HEK293 (cell line): ENCODE results near the gene IQCH.

ENCODE experiments used
- MEIS1 ChIP-seq: sonication (generic); formaldehyde crosslinking; IDR thresholded peaks from 2 replicates; pipeline ENCODE4 v1.8.1; 2022; ENCODE audit warnings: missing genetic modification reagents, mild to moderate bottlenecking, borderline replicate concordance
- YY1 ChIP-seq: fragments of 450-650 bp; formaldehyde crosslinking; IDR thresholded peaks from 2 replicates; pipeline ENCODE4 v1.5.1; 2018; ENCODE audit warnings: missing biosample characterization, missing genetic modification characterization
- ZBTB21 ChIP-seq: fragments of 450-650 bp; formaldehyde crosslinking; IDR thresholded peaks from 2 replicates; pipeline ENCODE4 v1.5.1; 2017; ENCODE audit warnings: missing biosample characterization, missing genetic modification characterization
- ZNF24 ChIP-seq: fragments of 450-650 bp; formaldehyde crosslinking; IDR thresholded peaks from 2 replicates; pipeline ENCODE4 v1.5.1; 2016; ENCODE audit warnings: missing biosample characterization, missing genetic modification characterization
- ZNF266 ChIP-seq: fragments of 450-650 bp; formaldehyde crosslinking; IDR thresholded peaks from 2 replicates; pipeline ENCODE4 v1.5.1; 2016; ENCODE audit warnings: missing biosample characterization, missing genetic modification characterization, low read depth
- ZNF292 ChIP-seq: fragments of 450-650 bp; formaldehyde crosslinking; IDR thresholded peaks from 2 replicates; pipeline ENCODE4 v1.5.1; 2016; ENCODE audit warnings: low read depth, missing biosample characterization, missing genetic modification characterization, borderline replicate concordance
- ZNF623 ChIP-seq: fragments of 450-650 bp; formaldehyde crosslinking; IDR thresholded peaks from 2 replicates; pipeline ENCODE4 v1.5.1; 2016; ENCODE audit warnings: missing biosample characterization, missing genetic modification characterization
- ZNF792 ChIP-seq: fragments of 450-650 bp; formaldehyde crosslinking; IDR thresholded peaks from 2 replicates; pipeline ENCODE4 v1.5.1; 2016; ENCODE audit warnings: missing biosample characterization, missing genetic modification characterization
- TF ChIP-seq, protein P1 (sequence below): fragments of 450-650 bp; formaldehyde crosslinking; IDR thresholded peaks from 2 replicates; pipeline ENCODE4 v1.5.1; 2016; ENCODE audit warnings: missing biosample characterization, missing genetic modification characterization
- TF ChIP-seq, protein P2 (sequence below): fragments of 450-650 bp; formaldehyde crosslinking; IDR thresholded peaks from 2 replicates; pipeline ENCODE4 v1.5.1; 2016; ENCODE audit warnings: missing biosample characterization, missing genetic modification characterization
- TF ChIP-seq, protein P3 (sequence below): fragments of 450-650 bp; formaldehyde crosslinking; IDR thresholded peaks from 2 replicates; pipeline ENCODE4 v1.5.1; 2016; ENCODE audit warnings: missing biosample characterization, missing genetic modification characterization, low read depth
- TF ChIP-seq, protein P4 (sequence below): fragments of 450-650 bp; formaldehyde crosslinking; IDR thresholded peaks from 2 replicates; pipeline ENCODE4 v1.5.1; 2016; ENCODE audit warnings: missing biosample characterization, missing genetic modification characterization
- TF ChIP-seq, protein P5 (sequence below): fragments of 450-650 bp; formaldehyde crosslinking; IDR thresholded peaks from 2 replicates; pipeline ENCODE4 v1.5.1; 2016; ENCODE audit warnings: missing biosample characterization, missing genetic modification characterization

DNA sequence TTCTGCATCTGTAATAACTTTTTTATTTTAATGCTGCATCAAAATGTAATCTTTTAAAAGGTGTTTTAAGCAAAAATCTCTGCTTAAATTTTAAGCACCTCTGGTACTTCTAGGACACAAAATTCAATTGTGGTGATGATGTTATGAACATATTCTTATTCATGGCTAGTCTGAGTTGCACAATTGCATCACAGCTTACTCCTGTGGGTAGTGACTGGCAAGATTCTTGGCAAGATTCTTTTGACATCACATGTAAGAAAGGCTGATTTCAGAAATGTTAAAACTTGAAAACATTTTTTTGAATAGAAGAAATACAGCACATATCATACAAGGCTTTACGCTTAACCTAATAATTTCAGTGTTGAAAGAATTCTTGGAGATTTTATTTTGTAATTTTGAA, 35.7 kb downstream of the IQCH start:
- TF ChIP-seq, protein P1, sequence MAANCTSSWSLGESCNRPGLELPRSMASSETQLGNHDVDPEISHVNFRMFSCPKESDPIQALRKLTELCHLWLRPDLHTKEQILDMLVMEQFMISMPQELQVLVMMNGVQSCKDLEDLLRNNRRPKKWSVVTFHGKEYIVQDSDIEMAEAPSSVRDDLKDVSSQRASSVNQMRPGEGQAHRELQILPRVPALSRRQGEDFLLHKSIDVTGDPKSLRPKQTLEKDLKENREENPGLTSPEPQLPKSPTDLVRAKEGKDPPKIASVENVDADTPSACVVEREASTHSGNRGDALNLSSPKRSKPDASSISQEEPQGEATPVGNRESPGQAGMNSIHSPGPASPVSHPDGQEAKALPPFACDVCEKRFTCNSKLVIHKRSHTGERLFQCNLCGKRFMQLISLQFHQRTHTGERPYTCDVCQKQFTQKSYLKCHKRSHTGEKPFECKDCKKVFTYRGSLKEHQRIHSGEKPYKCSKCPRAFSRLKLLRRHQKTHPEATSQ (tag by site-specific recombination), result no peak
- TF ChIP-seq, protein P2, sequence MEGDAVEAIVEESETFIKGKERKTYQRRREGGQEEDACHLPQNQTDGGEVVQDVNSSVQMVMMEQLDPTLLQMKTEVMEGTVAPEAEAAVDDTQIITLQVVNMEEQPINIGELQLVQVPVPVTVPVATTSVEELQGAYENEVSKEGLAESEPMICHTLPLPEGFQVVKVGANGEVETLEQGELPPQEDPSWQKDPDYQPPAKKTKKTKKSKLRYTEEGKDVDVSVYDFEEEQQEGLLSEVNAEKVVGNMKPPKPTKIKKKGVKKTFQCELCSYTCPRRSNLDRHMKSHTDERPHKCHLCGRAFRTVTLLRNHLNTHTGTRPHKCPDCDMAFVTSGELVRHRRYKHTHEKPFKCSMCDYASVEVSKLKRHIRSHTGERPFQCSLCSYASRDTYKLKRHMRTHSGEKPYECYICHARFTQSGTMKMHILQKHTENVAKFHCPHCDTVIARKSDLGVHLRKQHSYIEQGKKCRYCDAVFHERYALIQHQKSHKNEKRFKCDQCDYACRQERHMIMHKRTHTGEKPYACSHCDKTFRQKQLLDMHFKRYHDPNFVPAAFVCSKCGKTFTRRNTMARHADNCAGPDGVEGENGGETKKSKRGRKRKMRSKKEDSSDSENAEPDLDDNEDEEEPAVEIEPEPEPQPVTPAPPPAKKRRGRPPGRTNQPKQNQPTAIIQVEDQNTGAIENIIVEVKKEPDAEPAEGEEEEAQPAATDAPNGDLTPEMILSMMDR, result no peak
- TF ChIP-seq YY1 (tag by site-specific recombination), result no peak
- TF ChIP-seq ZNF623 (tag by site-specific recombination), result no peak
- TF ChIP-seq, protein P3, sequence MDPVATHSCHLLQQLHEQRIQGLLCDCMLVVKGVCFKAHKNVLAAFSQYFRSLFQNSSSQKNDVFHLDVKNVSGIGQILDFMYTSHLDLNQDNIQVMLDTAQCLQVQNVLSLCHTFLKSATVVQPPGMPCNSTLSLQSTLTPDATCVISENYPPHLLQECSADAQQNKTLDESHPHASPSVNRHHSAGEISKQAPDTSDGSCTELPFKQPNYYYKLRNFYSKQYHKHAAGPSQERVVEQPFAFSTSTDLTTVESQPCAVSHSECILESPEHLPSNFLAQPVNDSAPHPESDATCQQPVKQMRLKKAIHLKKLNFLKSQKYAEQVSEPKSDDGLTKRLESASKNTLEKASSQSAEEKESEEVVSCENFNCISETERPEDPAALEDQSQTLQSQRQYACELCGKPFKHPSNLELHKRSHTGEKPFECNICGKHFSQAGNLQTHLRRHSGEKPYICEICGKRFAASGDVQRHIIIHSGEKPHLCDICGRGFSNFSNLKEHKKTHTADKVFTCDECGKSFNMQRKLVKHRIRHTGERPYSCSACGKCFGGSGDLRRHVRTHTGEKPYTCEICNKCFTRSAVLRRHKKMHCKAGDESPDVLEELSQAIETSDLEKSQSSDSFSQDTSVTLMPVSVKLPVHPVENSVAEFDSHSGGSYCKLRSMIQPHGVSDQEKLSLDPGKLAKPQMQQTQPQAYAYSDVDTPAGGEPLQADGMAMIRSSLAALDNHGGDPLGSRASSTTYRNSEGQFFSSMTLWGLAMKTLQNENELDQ (tag by site-specific recombination), result no peak
- no peak for TF ChIP-seq MEIS1 (CRISPR knock-in tag)
- TF ChIP-seq ZNF792, result no peak
- no peak for TF ChIP-seq ZNF24 (tag by site-specific recombination)
- TF ChIP-seq, protein P4, sequence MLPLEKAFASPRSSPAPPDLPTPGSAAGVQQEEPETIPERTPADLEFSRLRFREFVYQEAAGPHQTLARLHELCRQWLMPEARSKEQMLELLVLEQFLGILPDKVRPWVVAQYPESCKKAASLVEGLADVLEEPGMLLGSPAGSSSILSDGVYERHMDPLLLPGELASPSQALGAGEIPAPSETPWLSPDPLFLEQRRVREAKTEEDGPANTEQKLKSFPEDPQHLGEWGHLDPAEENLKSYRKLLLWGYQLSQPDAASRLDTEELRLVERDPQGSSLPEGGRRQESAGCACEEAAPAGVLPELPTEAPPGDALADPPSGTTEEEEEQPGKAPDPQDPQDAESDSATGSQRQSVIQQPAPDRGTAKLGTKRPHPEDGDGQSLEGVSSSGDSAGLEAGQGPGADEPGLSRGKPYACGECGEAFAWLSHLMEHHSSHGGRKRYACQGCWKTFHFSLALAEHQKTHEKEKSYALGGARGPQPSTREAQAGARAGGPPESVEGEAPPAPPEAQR (tag by site-specific recombination), result no peak
- TF ChIP-seq, protein P5, sequence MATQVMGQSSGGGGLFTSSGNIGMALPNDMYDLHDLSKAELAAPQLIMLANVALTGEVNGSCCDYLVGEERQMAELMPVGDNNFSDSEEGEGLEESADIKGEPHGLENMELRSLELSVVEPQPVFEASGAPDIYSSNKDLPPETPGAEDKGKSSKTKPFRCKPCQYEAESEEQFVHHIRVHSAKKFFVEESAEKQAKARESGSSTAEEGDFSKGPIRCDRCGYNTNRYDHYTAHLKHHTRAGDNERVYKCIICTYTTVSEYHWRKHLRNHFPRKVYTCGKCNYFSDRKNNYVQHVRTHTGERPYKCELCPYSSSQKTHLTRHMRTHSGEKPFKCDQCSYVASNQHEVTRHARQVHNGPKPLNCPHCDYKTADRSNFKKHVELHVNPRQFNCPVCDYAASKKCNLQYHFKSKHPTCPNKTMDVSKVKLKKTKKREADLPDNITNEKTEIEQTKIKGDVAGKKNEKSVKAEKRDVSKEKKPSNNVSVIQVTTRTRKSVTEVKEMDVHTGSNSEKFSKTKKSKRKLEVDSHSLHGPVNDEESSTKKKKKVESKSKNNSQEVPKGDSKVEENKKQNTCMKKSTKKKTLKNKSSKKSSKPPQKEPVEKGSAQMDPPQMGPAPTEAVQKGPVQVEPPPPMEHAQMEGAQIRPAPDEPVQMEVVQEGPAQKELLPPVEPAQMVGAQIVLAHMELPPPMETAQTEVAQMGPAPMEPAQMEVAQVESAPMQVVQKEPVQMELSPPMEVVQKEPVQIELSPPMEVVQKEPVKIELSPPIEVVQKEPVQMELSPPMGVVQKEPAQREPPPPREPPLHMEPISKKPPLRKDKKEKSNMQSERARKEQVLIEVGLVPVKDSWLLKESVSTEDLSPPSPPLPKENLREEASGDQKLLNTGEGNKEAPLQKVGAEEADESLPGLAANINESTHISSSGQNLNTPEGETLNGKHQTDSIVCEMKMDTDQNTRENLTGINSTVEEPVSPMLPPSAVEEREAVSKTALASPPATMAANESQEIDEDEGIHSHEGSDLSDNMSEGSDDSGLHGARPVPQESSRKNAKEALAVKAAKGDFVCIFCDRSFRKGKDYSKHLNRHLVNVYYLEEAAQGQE (tag by site-specific recombination), result no peak
- no peak for TF ChIP-seq ZNF266 (tag by site-specific recombination)
- TF ChIP-seq ZBTB21 (tag by site-specific recombination), result no peak
- TF ChIP-seq ZNF292 (tag by site-specific recombination), result no peak
